HG02981 (cell line): ENCODE measurements around the gene IL1RAPL2.

Experiments used
- ATAC-seq: cut with Tn5 transposase; IDR thresholded peaks from one replicate; pipeline ENCODE4 v1.9.1; 2021; ENCODE audit warnings: mild to moderate bottlenecking, moderate library complexity; ENCODE audit not compliant: unreplicated experiment

The IL1RAPL2 gene

DNA sequence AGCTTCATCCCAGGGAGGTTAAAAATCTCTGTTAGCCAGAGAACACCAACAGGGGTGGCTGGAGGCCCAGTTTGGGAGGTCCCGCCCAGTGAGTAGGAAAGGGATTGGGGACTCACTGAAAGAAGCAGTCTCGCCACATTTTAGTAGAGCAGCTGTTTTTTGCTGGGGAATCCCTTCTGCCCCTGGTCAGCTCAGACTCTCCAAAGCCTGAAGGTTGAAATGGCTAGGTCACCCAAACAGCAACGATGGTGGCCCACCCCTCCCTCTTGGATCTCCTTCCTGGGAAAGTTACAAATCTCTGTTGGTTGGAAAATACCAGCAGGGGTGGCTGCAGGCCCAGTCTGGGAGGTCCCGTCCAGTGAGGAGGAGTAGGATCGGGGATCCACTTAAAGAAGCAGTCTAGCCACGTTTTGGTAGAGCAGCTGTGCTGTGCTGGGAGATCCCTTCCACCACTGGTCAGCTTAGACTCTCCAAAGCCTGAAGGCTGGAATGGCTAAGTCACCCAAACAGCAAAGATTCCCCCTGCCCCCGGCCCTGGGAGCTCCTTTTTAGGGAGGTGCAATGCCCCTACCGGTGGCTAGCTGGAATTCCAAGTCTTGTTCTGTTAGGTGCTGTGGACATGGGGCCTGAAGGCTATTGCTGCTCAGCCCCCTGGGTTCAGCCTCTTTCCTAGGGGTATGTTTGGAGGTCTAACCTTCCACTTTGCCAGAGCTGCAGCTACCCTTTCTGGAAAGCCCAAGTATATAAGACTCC is 694.5 kb downstream of the IL1RAPL2 start:
- ATAC-seq, result no peak

DNA sequence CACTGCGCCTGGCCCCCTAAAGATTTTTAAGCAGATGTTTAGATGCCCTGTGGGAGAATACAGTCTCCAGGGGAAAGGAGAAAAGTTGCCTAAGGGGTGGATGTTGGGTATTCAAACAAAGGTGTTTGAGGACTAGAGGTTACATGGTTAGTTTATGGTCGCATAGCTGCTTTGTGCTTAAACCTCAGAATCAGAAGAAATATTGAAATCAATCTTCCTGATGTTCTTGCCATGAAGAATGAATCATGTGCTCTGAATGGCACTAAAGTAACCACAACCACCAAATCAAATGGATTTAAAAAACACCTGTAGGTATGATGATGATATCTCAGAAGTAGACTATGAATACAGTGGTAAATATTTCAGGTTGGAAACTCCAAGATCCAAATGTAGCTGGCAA is 697.2 kb downstream of the IL1RAPL2 start:
- no peak for ATAC-seq

DNA sequence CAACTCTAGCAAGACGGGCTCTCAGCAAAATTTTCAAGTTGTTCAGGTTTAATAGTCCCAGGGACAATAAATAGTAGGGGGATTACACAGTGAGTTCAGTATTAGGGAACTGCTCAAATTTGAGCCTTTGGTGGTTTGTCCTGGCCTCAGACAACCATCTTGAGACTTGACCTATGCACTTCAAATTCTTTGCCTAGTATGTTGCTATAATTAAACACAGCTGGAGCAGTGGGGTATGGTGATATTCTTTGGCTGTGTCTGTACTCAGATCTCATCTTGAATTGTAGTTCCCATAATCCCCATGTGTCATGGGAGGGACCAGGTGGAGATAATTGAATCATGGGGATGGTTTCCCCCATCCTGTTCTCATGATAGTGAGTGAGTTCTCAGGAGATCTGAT is 697.8 kb downstream of the IL1RAPL2 start:
- ATAC-seq, result no peak

GRCh38 chrX:105265093-105265492 is 699.1 kb downstream of the IL1RAPL2 start:
- no peak for ATAC-seq

- no peak for ATAC-seq
These were observed 700.5 kb downstream of the IL1RAPL2 start for GRCh38 chrX:105266456-105266855.

DNA sequence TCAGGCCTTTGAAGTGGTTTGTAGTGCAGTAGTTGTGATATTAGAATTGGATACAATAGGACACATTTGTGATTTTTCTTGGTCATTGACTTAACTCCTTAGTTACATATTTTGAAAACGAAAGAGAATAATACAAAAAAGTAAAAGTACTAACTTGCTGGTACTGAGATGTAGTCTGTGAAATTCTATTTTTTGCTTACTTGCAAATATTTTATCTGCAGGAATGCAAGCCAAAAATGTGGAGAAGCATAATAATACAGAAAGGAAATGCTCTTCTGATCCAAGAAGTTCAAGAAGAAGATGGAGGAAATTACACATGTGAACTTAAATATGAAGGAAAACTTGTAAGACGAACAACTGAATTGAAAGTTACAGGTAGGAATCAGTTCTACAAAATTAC is 701.2 kb downstream of the IL1RAPL2 start:
- ATAC-seq, result no peak

- ATAC-seq, result no peak
These were observed 703.4 kb downstream of the IL1RAPL2 start for GRCh38 chrX:105269386-105269785.

DNA sequence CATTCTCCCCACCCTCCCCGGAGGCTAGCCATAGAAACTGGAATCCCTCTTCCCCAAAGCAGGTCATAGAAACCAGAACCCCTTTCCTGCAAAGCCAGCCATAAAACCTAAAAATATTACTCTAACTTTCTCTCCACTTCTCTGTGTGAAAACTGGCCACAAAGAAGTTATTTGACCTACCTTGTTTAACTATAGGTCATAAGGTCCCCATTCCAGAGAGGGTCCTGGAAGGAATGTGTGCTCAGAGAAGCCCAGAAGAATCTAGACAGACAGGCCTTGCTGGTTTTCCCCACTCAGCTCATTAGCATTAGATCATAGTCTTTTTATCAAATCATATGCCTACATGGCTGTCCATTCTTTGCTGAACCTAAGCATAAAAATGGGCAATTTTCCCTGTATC is 707.3 kb downstream of the IL1RAPL2 start:
- ATAC-seq, result no peak

DNA sequence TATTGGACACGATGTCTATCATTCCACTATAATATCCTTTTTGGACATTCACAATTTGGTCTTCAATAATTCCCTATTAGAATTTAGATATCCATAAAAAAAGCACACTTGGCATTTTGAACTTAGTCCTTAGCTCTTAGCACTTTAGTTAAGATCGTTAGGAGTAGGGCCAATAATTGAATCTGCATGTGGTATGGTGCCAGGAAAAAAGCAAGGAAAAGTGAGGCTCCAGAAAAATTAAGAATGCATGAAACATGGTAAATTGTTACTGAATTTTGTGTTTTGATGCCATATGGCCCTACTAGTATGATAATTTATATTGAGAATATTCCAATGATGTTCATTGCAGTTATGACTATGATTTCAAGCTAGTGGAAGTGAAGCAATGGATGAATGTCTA is 708.1 kb downstream of the IL1RAPL2 start:
- no peak for ATAC-seq

DNA sequence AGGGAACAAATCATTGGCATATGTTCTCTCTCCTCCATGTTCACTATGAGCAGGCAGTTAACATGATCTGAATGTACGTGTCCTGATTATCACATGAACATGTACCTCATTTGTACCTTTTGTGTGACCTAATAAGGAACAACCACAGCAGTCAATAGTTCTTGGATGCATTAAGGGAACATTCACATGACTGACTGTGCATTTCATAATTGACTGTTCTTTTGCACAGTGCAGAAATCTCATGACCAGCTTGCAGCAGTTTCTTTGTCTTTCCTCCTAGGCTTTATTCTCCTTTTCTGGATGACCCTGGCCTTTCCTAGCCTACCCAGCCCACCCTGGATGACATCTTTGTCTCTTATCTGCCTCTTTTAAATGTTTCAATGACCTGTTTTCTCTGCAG is 711.1 kb downstream of the IL1RAPL2 start:
- ATAC-seq, result no peak

GRCh38 chrX:105282077-105282476 is 716.1 kb downstream of the IL1RAPL2 start:
- no peak for ATAC-seq

DNA sequence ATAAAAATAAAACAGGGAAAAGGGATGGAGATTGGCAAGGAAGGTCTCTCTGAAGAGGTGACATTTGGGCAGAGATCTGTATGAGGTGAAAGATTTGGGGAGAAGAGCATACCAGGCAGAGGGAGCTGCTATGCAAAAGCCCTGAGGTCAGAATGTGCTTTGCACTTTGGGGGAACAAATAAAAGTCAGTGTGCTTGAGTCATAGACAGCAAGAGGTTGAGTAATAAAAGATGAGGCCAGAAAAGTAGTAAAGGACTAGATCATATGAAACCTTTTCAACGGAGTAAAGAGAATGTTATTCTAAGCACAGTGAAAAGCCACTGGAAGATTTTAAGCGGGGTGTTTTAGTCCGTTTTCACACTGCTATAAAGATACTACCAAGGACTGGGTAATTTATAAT is 731.0 kb downstream of the IL1RAPL2 start:
- ATAC-seq, result no peak

- ATAC-seq, result no peak
These were observed 733.3 kb downstream of the IL1RAPL2 start for GRCh38 chrX:105299286-105299685.

DNA sequence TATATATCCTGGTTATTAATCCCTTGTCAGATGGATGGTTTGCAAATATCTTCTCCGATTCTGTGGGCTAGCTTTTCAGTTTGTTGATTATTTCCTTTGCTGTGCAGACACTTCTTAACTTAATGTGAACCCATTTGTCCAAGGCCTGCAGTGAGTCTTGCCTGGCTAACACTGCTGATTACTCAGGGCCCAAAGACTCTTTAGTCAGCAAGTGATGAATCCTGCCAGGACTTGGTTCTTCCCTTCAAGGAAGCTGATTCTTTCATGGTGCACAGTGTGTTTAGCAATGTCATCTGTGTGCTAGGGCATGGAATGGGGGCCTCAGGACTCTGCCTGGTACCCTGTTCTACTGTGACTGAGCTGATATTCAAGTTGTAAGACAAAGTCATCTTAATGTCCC is 736.2 kb downstream of the IL1RAPL2 start:
- ATAC-seq, result no peak

DNA sequence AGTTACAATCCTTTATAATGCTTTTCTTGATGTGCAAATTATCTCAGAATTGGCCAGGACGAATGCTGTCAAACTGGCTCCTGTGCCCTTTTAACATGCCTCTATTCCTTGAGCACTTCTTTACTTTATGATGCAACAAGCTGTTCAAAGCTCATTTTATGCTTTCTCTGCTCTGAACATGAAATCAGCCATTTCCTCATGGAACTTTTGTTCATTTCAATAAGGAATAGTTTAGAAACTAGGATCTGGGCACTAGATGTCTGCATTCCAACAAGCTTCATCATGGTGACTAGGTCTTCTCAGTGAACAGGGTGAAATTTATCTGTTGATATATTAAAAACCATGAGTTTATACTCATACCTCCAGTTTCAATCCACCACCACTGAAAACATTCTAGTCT is 741.8 kb downstream of the IL1RAPL2 start:
- no peak for ATAC-seq

GRCh38 chrX:105313596-105313995 is 747.6 kb downstream of the IL1RAPL2 start:
- no peak for ATAC-seq

DNA sequence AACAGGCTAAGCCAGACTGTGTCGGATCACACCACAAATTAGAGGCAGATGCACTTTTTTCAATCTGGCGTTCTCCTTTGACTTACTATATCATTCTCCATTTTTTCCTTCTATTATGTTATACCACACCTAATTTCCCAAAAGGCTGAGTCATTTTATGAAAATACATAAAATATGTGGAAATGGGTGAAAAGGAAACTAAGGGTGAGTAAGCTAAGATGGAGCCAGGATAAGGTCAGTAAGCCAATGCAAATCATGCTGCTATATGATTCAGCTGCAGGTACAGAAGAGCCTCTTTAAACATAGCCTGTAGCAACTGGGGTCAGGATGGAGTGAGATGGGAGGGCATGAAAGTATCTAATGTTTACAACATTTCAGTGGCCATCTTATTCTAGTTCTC is 748.5 kb downstream of the IL1RAPL2 start:
- no peak for ATAC-seq

- no peak for ATAC-seq
These were observed 749.2 kb downstream of the IL1RAPL2 start for GRCh38 chrX:105315248-105315647.

GRCh38 chrX:105317117-105317516 is 751.1 kb downstream of the IL1RAPL2 start:
- ATAC-seq, result no peak

- ATAC-seq, result no peak
These were observed 757.9 kb downstream of the IL1RAPL2 start for GRCh38 chrX:105323928-105324327.

DNA sequence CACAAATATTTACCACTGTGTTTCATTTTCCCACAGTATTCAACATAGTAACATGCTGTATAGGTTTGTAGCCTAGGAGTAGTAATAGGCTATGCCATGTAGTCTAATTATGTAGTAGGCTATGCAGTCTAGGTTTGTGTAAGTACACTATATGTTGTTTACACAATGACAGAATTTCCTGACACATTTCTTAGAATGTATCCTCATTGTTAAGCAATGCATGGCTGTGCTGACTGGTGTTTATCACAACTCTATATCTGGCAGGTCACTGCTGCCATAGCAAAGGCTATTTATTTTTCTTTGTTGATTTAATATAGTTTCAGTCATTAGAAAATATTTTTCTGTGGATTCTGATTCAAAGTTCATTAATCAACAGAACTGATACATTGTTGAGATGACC is 762.8 kb downstream of the IL1RAPL2 start:
- ATAC-seq, result no peak

- ATAC-seq, result no peak
These were observed 765.2 kb downstream of the IL1RAPL2 start for GRCh38 chrX:105331244-105331643.

DNA sequence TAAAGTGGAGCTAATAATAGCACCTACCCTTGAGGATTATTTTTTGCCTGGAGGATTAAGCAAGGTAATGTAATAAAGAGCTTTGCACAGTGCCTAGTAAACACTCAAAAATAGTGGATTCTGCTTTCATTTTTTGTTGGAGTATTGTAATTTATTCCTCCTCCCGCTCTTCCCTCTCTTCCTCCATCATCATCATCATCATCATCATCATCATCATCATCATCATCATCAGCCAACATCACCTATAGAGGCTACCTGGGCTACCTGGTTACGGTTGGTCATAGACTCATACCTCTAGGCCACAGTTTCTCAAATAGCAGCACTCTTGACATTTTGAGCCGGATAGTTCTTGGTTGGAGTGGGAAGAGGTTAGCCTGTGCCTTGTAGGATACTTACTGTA is 781.4 kb downstream of the IL1RAPL2 start:
- ATAC-seq, result no peak
